AG04449 (cell line): ENCODE data around the gene P4HA3.

Experiments used
- CTCF ChIA-PET: fragments of 350-600 bp; formaldehyde crosslinking; extraction: SDS; loops from one replicate; lab custom pipeline; 2021; ENCODE audit warnings: antibody characterized with exemption; lab: Yijun Ruan, JAX
- POLR2A ChIA-PET: fragments of 400-600, 350-600 bp; formaldehyde crosslinking; extraction: SDS; loops from one replicate; lab custom pipeline; 2020; ENCODE audit warnings: antibody characterized with exemption, inconsistent platforms; lab: Yijun Ruan, JAX
- DNase-seq: peaks from one replicate; pipeline ENCODE4 v3.0.0-alpha.2; 2010; ENCODE audit warnings: low read depth, low spot score
- H3K4me3 ChIP-seq: 2 replicates; pipeline ENCODE4 v1.5.1; 2011; ENCODE audit warnings: low read depth, mild to moderate bottlenecking, control low read depth, low read length
- CTCF ChIP-seq: IDR thresholded peaks from one replicate; pipeline ENCODE4 v1.5.1; 2011; ENCODE audit warnings: mild to moderate bottlenecking, moderate library complexity, low read length, control low read depth, inconsistent platforms; ENCODE audit not compliant: insufficient read depth; ENCODE audit errors: missing control alignments

P4HA3 gene

GRCh38 chr11:74288911-74289310, 22.5 kb downstream of the P4HA3 start:
- no peak overlapping the region for H3K4me3 ChIP-seq
- no peak for TF ChIP-seq CTCF
- ChIA-PET CTCF (no interaction called here), POLR2A (interaction anchor here (0.7 kb wide), 1 partner anchor 8 kb away, joined by 3 read pairs; no protein-coding TSS in a partner anchor)
- DNase-seq: no peak

GRCh38 chr11:74288161-74288560, 23.3 kb downstream of the P4HA3 start:
- TF ChIP-seq CTCF: no peak
- peak; percentile 92 for DNase-seq
- ChIA-PET POLR2A (interaction anchor here (0.9 to 1.2 kb wide), 2 partner anchors 9 to 117 kb away, joined by 3 to 5 read pairs; partner anchors contain the start of genes C2CD3 and PPME1), CTCF (interaction anchor here (0.9 to 2.0 kb wide), 3 partner anchors 10 to 161 kb away, joined by 3 to 4 read pairs (median 3); no protein-coding TSS in a partner anchor)
- no peak overlapping the region for H3K4me3 ChIP-seq

- no peak overlapping the region for H3K4me3 ChIP-seq
- ChIA-PET CTCF (interaction anchor here (0.6 to 3.0 kb wide), 3 partner anchors 29 to 165 kb away, joined by 3 to 8 read pairs (median 3); no protein-coding TSS in a partner anchor), POLR2A (no interaction called here)
- no peak for DNase-seq
- TF ChIP-seq CTCF: no peak
These were observed 27.0 kb downstream of the P4HA3 start for GRCh38 chr11:74284466-74284865.

- DNase-seq: no peak
- ChIA-PET CTCF (interaction anchor here (0.9 to 3.0 kb wide), 3 partner anchors 28 to 166 kb away, joined by 3 to 8 read pairs (median 5); no protein-coding TSS in a partner anchor), POLR2A (no interaction called here)
- no peak overlapping the region for H3K4me3 ChIP-seq
- no peak for TF ChIP-seq CTCF
These were observed 27.8 kb downstream of the P4HA3 start for GRCh38 chr11:74283580-74284180.

- no peak for DNase-seq
- POLR2A ChIA-PET: no interaction called here
- no peak overlapping the region for H3K4me3 ChIP-seq
- no peak for TF ChIP-seq CTCF
- CTCF ChIA-PET: interaction anchor here (0.7 to 3.0 kb wide), 3 partner anchors 27 to 167 kb away, joined by 3 to 8 read pairs (median 5); no protein-coding TSS in a partner anchor
These were observed 28.5 kb downstream of the P4HA3 start for GRCh38 chr11:74282914-74283371.

GRCh38 chr11:74282421-74282820, 29.0 kb downstream of the P4HA3 start:
- no peak for DNase-seq
- H3K4me3 ChIP-seq: no peak overlapping the region
- ChIA-PET CTCF (interaction anchor here (0.7 to 3.0 kb wide), 2 partner anchors 27 to 167 kb away, joined by 3 to 8 read pairs; no protein-coding TSS in a partner anchor), POLR2A (no interaction called here)
- no peak for TF ChIP-seq CTCF
